Panc1 (cell line): ENCODE measurements around the gene BMF. TPM values are rescaled to one million over a fixed set of nuclear protein-coding genes. Genes with fewer than 3 reads are reported as not detected.
A peak's percentile ranks its signal among the peaks of the same experiment; 100 is the strongest.

ENCODE experiments used
- ATAC-seq: fragments of 200-7000 bp; cut with Tn5 transposase; 2 replicates; pipeline ENCODE4 v1.9.1; 2020; ENCODE audit warnings: mild to moderate bottlenecking, moderate library complexity
- BruUV-seq: library from RNA; stranded (reverse); fragments of 400-500 nt; replicated peaks from 2 replicates; lab custom pipeline; 2021; lab: Mats Ljungman, UMichigan
- CTCF ChIA-PET: fragments of 300-600 bp; sonication (Branson Sonifier 250); formaldehyde crosslinking; loops from one replicate; lab custom pipeline; 2022; ENCODE audit warnings: antibody characterized with exemption; lab: Charles Lee
- POLR2A ChIA-PET: fragments of 300-600 bp; sonication (Branson Sonifier 250); formaldehyde crosslinking; loops from one replicate; lab custom pipeline; 2022; ENCODE audit warnings: antibody characterized with exemption; lab: Charles Lee
- DNase-seq: peaks from one replicate; pipeline ENCODE4 v3.0.0-alpha.2; 2010; ENCODE audit warnings: low read depth, low spot score
- H3K27ac ChIP-seq: 2 replicates; pipeline ENCODE4 v1.5.1; 2011; ENCODE audit warnings: mild to moderate bottlenecking, low read length, inconsistent platforms
- H3K27me3 ChIP-seq: fragments of 200-500 bp; sonication (Bioruptor generic); 2 replicates; pipeline ENCODE4 v1.6.0; 2014; ENCODE audit warnings: low read length, inconsistent platforms; ENCODE audit not compliant: control insufficient read depth, insufficient read depth
- H3K36me3 ChIP-seq: fragments of 200-500 bp; sonication (Bioruptor generic); 2 replicates; pipeline ENCODE4 v1.5.1; 2014; ENCODE audit warnings: inconsistent platforms, mild to moderate bottlenecking, low read length, moderate library complexity; ENCODE audit not compliant: control insufficient read depth, insufficient read depth
- H3K4me1 ChIP-seq: 2 replicates; pipeline ENCODE4 v1.5.1; 2011; ENCODE audit warnings: inconsistent platforms, mild to moderate bottlenecking, low read length, moderate library complexity; ENCODE audit not compliant: control insufficient read depth, insufficient read depth
- H3K4me3 ChIP-seq, 2 experiments: 2 replicates each; pipeline ENCODE4 v1.5.1; 2011 to 2012; ENCODE audit warnings: low read depth in 2 of 2, low read length in 2 of 2, mild to moderate bottlenecking in 2 of 2, inconsistent platforms in 1 of 2, moderate library complexity in 1 of 2
- H3K9me3 ChIP-seq: fragments of 200-500 bp; sonication (Bioruptor generic); 2 replicates; pipeline ENCODE4 v1.5.1; 2014; ENCODE audit warnings: low read depth, mild to moderate bottlenecking, inconsistent platforms, low read length, moderate library complexity; ENCODE audit not compliant: control insufficient read depth, insufficient read depth
- POLR2AphosphoS5 ChIP-seq: IDR thresholded peaks from 2 replicates; pipeline ENCODE4 v1.6.1; 2012; ENCODE audit warnings: mild to moderate bottlenecking, low read depth, low read length, moderate library complexity
- SIN3A ChIP-seq: IDR thresholded peaks from 2 replicates; pipeline ENCODE4 v1.6.1; 2012; ENCODE audit warnings: low read depth, mild to moderate bottlenecking, low read length, moderate library complexity, borderline replicate concordance; ENCODE audit not compliant: insufficient read depth
- TCF7L2 ChIP-seq: IDR thresholded peaks from 2 replicates; pipeline ENCODE4 v1.6.1; 2011; ENCODE audit warnings: mild to moderate bottlenecking, low read depth, low read length, inconsistent platforms
- in situ Hi-C: cut with HindIII; loops from 2 replicates; pipeline ENCODE4 v1.10.0; 2016; ENCODE audit warnings: low sequenced_read_pairs, low pct_unique_long_range_greater_than_20kb
- intact Hi-C: fragments of 100-400 bp; cut with micrococcal nuclease; formaldehyde crosslinking; loops from one replicate; pipeline ENCODE4 v1.10.0; 2022; ENCODE audit not compliant: unreplicated experiment
- total RNA-seq: library from RNA; stranded (reverse); gene quantifications from one replicate; pipeline ENCODE4 v1.2.1, GENCODE V29; 2021; ENCODE audit not compliant: unreplicated experiment
- TF ChIP-seq, protein P1 (sequence below), 2 experiments: IDR thresholded peaks; 2 replicates each; pipeline ENCODE4 v1.6.1; 2011 to 2012; ENCODE audit warnings: low read depth in 2 of 2, control low read depth in 1 of 2, low read length in 1 of 2, mild to moderate bottlenecking in 1 of 2, moderate library complexity in 1 of 2; ENCODE audit not compliant: insufficient read depth in 1 of 2
- TF ChIP-seq, protein P2 (sequence below): fragments of 450-650 bp; IDR thresholded peaks from 2 replicates; pipeline ENCODE4 v1.5.1; 2017; ENCODE audit warnings: mild to moderate bottlenecking

BMF gene
- total RNA-seq, 1 experiment from 2014 or later, result 7.8 TPM

DNA sequence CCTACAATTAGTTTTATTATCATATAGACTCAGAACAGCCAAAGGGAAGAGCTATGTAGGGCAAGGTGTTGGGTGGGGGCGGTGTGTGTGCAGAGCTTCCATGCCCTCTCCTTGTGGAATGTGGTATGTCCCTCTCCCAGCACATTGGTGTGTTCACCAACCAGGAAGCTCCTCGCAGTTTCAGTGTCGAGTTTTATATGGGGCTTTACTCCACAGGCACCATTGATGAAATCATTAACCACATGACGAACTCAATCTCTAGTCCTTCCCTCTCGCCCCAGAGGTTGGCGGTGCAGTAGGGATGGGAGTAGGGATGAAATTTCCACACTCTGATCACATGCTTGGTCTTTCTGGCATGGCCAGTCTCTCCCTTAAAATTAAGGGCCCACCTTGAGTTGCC lies 56.1 kb downstream of the BMF start:
- intact Hi-C loops, result no loop called here

DNA sequence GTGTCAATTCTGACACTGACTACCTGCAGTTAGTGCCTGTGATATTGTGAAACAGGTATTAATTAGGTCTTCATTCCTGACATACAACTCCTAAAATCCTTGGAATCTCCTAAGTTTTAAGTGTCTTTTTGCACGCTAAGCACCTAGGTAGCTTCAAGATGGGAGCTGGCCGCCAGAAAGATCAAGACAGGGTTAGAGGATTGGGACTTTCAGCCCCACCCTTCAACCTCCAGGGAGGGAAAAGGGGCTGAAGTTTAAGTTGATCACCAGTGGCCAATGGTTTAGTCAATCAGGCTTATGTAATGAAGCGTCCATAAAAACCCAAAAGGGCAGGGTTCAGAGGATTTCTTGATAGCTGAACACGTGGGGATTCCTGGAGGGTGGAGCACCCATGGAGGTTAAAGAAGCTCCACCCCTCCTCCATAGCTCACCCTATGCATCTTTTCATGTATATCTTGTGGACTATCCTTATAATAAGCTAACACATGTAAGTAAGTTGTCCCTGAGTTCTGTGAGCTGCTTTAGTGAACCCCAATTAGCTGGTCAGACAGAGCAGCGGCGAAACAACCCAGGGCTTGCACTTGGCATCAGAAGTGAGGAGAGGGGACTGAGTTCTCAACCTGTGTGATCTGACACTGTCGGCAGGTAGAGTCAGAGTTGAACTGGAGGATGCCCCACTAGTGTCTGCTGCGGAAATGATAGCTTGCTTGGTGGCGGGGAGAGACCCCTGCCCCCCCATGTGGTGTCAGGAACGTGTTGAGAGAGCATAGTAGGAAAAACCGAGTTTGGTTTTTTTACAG lies 56.9 kb downstream of the BMF start:
- no TSS peak for BruUV-seq
- CTCF ChIA-PET, result interaction anchor here (0.7 to 0.9 kb wide), 2 partner anchors 53 to 55 kb away, joined by 3 to 4 read pairs; no protein-coding TSS in a partner anchor
- H3K4me1 ChIP-seq, result peaks cover 31% of the 10 kb centered on the region
- TF ChIP-seq, protein P1, sequence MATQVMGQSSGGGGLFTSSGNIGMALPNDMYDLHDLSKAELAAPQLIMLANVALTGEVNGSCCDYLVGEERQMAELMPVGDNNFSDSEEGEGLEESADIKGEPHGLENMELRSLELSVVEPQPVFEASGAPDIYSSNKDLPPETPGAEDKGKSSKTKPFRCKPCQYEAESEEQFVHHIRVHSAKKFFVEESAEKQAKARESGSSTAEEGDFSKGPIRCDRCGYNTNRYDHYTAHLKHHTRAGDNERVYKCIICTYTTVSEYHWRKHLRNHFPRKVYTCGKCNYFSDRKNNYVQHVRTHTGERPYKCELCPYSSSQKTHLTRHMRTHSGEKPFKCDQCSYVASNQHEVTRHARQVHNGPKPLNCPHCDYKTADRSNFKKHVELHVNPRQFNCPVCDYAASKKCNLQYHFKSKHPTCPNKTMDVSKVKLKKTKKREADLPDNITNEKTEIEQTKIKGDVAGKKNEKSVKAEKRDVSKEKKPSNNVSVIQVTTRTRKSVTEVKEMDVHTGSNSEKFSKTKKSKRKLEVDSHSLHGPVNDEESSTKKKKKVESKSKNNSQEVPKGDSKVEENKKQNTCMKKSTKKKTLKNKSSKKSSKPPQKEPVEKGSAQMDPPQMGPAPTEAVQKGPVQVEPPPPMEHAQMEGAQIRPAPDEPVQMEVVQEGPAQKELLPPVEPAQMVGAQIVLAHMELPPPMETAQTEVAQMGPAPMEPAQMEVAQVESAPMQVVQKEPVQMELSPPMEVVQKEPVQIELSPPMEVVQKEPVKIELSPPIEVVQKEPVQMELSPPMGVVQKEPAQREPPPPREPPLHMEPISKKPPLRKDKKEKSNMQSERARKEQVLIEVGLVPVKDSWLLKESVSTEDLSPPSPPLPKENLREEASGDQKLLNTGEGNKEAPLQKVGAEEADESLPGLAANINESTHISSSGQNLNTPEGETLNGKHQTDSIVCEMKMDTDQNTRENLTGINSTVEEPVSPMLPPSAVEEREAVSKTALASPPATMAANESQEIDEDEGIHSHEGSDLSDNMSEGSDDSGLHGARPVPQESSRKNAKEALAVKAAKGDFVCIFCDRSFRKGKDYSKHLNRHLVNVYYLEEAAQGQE (IDR thresholded peaks at IDR 0.05; ENCODE audit: insufficient read depth in 1 of 2, low read depth in 2 of 2, low read length in 1 of 2), result no peak
- TF ChIP-seq POLR2AphosphoS5, result no peak
- TF ChIP-seq TCF7L2, result no peak
- no peak for TF ChIP-seq SIN3A
- TF ChIP-seq, protein P2, sequence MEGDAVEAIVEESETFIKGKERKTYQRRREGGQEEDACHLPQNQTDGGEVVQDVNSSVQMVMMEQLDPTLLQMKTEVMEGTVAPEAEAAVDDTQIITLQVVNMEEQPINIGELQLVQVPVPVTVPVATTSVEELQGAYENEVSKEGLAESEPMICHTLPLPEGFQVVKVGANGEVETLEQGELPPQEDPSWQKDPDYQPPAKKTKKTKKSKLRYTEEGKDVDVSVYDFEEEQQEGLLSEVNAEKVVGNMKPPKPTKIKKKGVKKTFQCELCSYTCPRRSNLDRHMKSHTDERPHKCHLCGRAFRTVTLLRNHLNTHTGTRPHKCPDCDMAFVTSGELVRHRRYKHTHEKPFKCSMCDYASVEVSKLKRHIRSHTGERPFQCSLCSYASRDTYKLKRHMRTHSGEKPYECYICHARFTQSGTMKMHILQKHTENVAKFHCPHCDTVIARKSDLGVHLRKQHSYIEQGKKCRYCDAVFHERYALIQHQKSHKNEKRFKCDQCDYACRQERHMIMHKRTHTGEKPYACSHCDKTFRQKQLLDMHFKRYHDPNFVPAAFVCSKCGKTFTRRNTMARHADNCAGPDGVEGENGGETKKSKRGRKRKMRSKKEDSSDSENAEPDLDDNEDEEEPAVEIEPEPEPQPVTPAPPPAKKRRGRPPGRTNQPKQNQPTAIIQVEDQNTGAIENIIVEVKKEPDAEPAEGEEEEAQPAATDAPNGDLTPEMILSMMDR, result no peak
- POLR2A ChIA-PET, result no interaction called here
- H3K27me3 ChIP-seq, result no peaks in the 10 kb centered on the region
- 0 out of 2 replicates have a peak overlapping the region, but pooled peaks have one; percentile 12 for H3K27ac ChIP-seq
- no peak for ATAC-seq
- in situ Hi-C loops (no loop called here), intact Hi-C loops (no loop called here)
- H3K4me3 ChIP-seq, result no peak overlapping the region
- no peaks in the 10 kb centered on the region for H3K36me3 ChIP-seq
- DNase-seq, result no peak
- no peaks in the 10 kb centered on the region for H3K9me3 ChIP-seq

More for the DNA sequence above, 56.1 kb downstream of the BMF start:
- Histone ChIP-seq H3K27me3 (no peaks in the 10 kb centered on the region), H3K36me3 (no peaks in the 10 kb centered on the region), H3K27ac (no peak overlapping the region; the same call in 1 of the 2 replicates), H3K4me3 (no peak overlapping the region), H3K4me1 (peaks cover 23% of the 10 kb centered on the region), H3K9me3 (no peaks in the 10 kb centered on the region)
- ChIA-PET POLR2A (no interaction called here), CTCF (interaction anchor here (0.9 kb wide), 1 partner anchor 52 kb away, joined by 4 read pairs; no protein-coding TSS in a partner anchor)
- no peak for DNase-seq
- in situ Hi-C loops, result no loop called here
- no peak for ATAC-seq
- no TSS peak for BruUV-seq
- TF ChIP-seq, protein P2, result no peak
- no peak for TF ChIP-seq TCF7L2
- TF ChIP-seq POLR2AphosphoS5, result no peak
- TF ChIP-seq, protein P1 (IDR thresholded peaks at IDR 0.05; ENCODE audit: insufficient read depth in 1 of 2, low read depth in 2 of 2, low read length in 1 of 2), result no peak
